Measurements from ENCODE around the gene JUNB. TPM values are rescaled to one million over a fixed set of nuclear protein-coding genes. Genes with fewer than 3 reads are reported as not detected.

The JUNB gene
- total and polyA plus RNA-seq, 11 donors = 19.6 to 205 (median 52.9) TPM

DNA sequence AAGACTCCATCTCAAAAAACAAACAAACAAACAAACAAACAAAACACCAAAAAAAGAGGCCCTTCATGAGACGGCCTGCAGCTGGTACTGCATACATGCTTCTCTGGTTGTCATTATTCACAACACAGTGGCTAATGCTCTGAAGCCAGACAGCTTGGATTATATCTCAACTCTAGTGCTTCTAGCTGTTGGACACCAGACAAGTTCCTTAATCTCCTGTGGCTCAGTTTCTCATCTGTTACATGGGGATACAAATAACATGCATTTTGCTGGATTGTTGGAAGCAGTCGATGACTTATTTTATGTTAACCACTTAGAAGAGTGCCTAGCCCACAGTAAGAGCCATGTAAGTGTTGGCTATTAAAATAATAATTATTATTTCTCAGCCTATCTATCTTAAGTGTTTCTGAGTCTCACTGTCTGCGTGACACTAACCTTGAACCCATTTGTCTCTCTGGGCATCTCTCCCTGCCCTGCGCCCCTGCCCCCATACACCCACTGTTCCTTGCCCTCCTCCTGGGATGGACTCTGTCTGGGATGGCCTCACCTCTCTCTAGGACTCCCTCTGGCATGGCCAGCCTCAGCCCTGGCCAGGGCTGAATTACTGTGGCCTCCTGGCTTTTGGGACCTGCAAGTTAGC, 3.1 kb upstream of the JUNB start:
- intact Hi-C loops (cut with DNase I) = loop anchor here in 1 of 10 donors (10.0 kb wide), 1 partner anchor 367 kb away; the partner anchor contains the start of genes IER2 and STX10
- Histone ChIP-seq H3K4me1 (peaks cover 7 to 73% (median 63%) of the 10 kb centered on the region in 12 donors), H3K27me3 (no peaks in the 10 kb centered on the region), H3K4me3 (peak overlapping the region in 8 of 12 donors; percentile 63 to 99 (median 84)), H3K9me3 (no peaks in the 10 kb centered on the region), H3K36me3 (peaks cover 0 to 11% (median 0%) of the 10 kb centered on the region in 9 donors), H3K27ac (peak overlapping the region; percentile 95 to 100 (median 99))
- 41 to 51% (median 47%) methylated on average over 4 of the region's 4 CpGs for WGBS, 4 donors
- DNase-seq = no peak
- ATAC-seq = no peak
- TF ChIP-seq CTCF (IDR thresholded peaks at IDR 0.05) (no peak), POLR2A (IDR thresholded peaks at IDR 0.05) (no peak)

DNA sequence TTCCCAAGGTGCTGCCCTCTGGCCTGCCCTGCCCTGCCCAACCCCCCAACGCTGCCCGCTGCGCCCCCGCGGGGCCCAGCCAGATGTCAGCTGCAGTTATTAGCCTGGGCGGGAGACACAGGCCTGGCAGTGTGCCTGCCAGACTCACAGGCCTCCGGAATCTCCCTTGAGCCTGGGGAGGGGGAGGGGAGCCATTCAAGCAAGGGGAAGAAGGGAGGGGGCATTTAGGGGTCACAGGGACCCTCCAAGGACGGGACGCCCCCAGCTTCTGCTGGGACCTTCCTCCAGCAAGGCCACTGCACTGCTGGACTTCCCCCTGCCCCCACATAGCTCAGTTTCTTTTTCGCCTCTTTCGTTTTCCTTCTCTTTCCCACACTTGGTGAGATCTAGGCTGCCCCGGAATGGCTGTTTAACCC, 2.6 kb upstream of the JUNB start:
- peaks cover 4 to 70% (median 58%) of the 10 kb centered on the region in 12 donors for H3K4me1 ChIP-seq
- no peaks in the 10 kb centered on the region for H3K9me3 ChIP-seq
- H3K27ac ChIP-seq = peak overlapping the region; percentile 95 to 100 (median 99)
- WGBS, 4 donors = 1 to 4% (median 3%) methylated on average over 12 of the region's 12 CpGs
- peak overlapping the region in 10 of 12 donors; percentile 63 to 99 (median 88) for H3K4me3 ChIP-seq
- peaks cover 0 to 12% (median 0%) of the 10 kb centered on the region in 9 donors for H3K36me3 ChIP-seq
- peak; percentile 91 to 95 (median 92) for DNase-seq
- no peak for TF ChIP-seq POLR2A (IDR thresholded peaks at IDR 0.05)
- TF ChIP-seq CTCF (IDR thresholded peaks at IDR 0.05) = peak in 3 of 12 donors; percentile 8 to 28 (median 25)
- H3K27me3 ChIP-seq = no peaks in the 10 kb centered on the region
- peak in 2 of 4 donors; percentile 1 to 2 for ATAC-seq
- intact Hi-C loops (cut with DNase I) = loop anchor here in 1 of 10 donors (10.0 kb wide), 1 partner anchor 366 kb away; the partner anchor contains the start of genes IER2 and STX10

- Histone ChIP-seq H3K4me3 (peak overlapping the region; percentile 15 to 99 (median 84)), H3K27ac (peak overlapping the region; percentile 95 to 100 (median 99)), H3K36me3 (peaks cover 0 to 12% (median 0%) of the 10 kb centered on the region in 9 donors), H3K4me1 (peaks cover 2 to 70% (median 55%) of the 10 kb centered on the region in 12 donors), H3K27me3 (no peaks in the 10 kb centered on the region), H3K9me3 (no peaks in the 10 kb centered on the region)
- ATAC-seq (no peak), DNase-seq (no peak)
- WGBS, 4 donors = 2 to 10% (median 3%) methylated on average over 7 to 46 of the region's 46 CpGs
- TF ChIP-seq POLR2A (IDR thresholded peaks at IDR 0.05) (no peak), CTCF (IDR thresholded peaks at IDR 0.05) (no peak)
- intact Hi-C loops (cut with DNase I) = loop anchor here in 1 of 10 donors (10.0 kb wide), 1 partner anchor 366 kb away; the partner anchor contains the start of genes IER2 and STX10
These were observed 2.0 kb upstream of the JUNB start for GRCh38 chr19:12789098-12789903.

Data from heart left ventricle (tissue), 16 donors.